WTC11 (cell line): Measurements from ENCODE around the gene RAB22A. TPM values are rescaled to one million over a fixed set of nuclear protein-coding genes. Genes with fewer than 3 reads are reported as not detected.

Source experiments
- ATAC-seq: fragments of 200-7000 bp; cut with Tn5 transposase; 2 replicates; pipeline ENCODE4 v1.10.0; 2021; ENCODE audit warnings: mild to moderate bottlenecking, moderate library complexity
- CTCF ChIA-PET: fragments of 300-600 bp; sonication (Branson Sonifier 250); formaldehyde crosslinking; loops from one replicate; lab custom pipeline; 2021; ENCODE audit warnings: antibody characterized with exemption; lab: Charles Lee
- POLR2A ChIA-PET: fragments of 350-600 bp; sonication (Branson Sonifier 250); formaldehyde crosslinking; loops from one replicate; lab custom pipeline; 2021; ENCODE audit warnings: antibody characterized with exemption; lab: Charles Lee
- DNase-seq: peaks from one replicate; pipeline ENCODE4 v3.0.0; 2021; ENCODE audit warnings: low spot score
- H3K27ac Mint-ChIP-seq: 2 replicates; pipeline ENCODE4 v1.8.0; 2021; ENCODE audit warnings: mixed read lengths
- H3K27me3 Mint-ChIP-seq: 2 replicates; pipeline ENCODE4 v1.8.0; 2021; ENCODE audit warnings: low read depth, mild to moderate bottlenecking, moderate library complexity, mixed read lengths
- H3K36me3 Mint-ChIP-seq: 2 replicates; pipeline ENCODE4 v1.8.0; 2021; ENCODE audit warnings: mixed read lengths
- H3K4me1 Mint-ChIP-seq: 2 replicates; pipeline ENCODE4 v1.8.0; 2022; ENCODE audit warnings: mixed read lengths
- H3K4me3 Mint-ChIP-seq: 2 replicates; pipeline ENCODE4 v1.8.0; 2021; ENCODE audit warnings: mild to moderate bottlenecking, moderate library complexity, mixed read lengths
- H3K9me3 Mint-ChIP-seq: 2 replicates; pipeline ENCODE4 v1.8.0; 2021; ENCODE audit warnings: mixed read lengths
- ATF1 ChIP-seq: sonication (generic); formaldehyde crosslinking; IDR thresholded peaks from 2 replicates; pipeline ENCODE4 v1.8.1; 2023; ENCODE audit warnings: mild to moderate bottlenecking, moderate library complexity, missing genetic modification reagents
- CREM ChIP-seq: sonication (generic); formaldehyde crosslinking; IDR thresholded peaks from 2 replicates; pipeline ENCODE4 v1.8.1; 2022; ENCODE audit warnings: mild to moderate bottlenecking, missing genetic modification reagents, moderate library complexity
- ELF4 ChIP-seq: sonication (generic); formaldehyde crosslinking; IDR thresholded peaks from 2 replicates; pipeline ENCODE4 v1.8.1; 2022; ENCODE audit warnings: low read depth, mild to moderate bottlenecking, moderate library complexity, missing genetic modification reagents
- FOXK1 ChIP-seq: sonication (generic); formaldehyde crosslinking; IDR thresholded peaks from 2 replicates; pipeline ENCODE4 v1.8.0; 2022; ENCODE audit warnings: mild to moderate bottlenecking, moderate library complexity, missing genetic modification reagents
- FOXP1 ChIP-seq: sonication (generic); formaldehyde crosslinking; IDR thresholded peaks from 2 replicates; pipeline ENCODE4 v1.8.0; 2022; ENCODE audit warnings: missing genetic modification reagents, mild to moderate bottlenecking, moderate library complexity, borderline replicate concordance
- SMAD3 ChIP-seq: sonication (generic); formaldehyde crosslinking; IDR thresholded peaks from 2 replicates; pipeline ENCODE4 v1.8.0; 2022; ENCODE audit warnings: missing genetic modification reagents, mild to moderate bottlenecking, borderline replicate concordance
- SOX15 ChIP-seq: fragments of 250-450 bp; sonication (Bioruptor Pico); IDR thresholded peaks from 2 replicates; pipeline ENCODE4 v1.9.0; 2021; ENCODE audit warnings: mild to moderate bottlenecking
- TEAD1 ChIP-seq: sonication (generic); formaldehyde crosslinking; IDR thresholded peaks from 2 replicates; pipeline ENCODE4 v1.8.0; 2022; ENCODE audit warnings: mild to moderate bottlenecking, missing genetic modification reagents
- ZNF138 ChIP-seq: sonication (generic); formaldehyde crosslinking; conservative IDR thresholded peaks from 2 replicates; pipeline ENCODE4 v1.8.1; 2022; ENCODE audit warnings: mild to moderate bottlenecking, moderate library complexity, missing genetic modification reagents
- ZNF416 ChIP-seq: fragments of 250-450 bp; sonication (Bioruptor Pico); IDR thresholded peaks from 2 replicates; pipeline ENCODE4 v1.9.0; 2021; ENCODE audit warnings: mild to moderate bottlenecking, inconsistent platforms
- ZNF532 ChIP-seq: fragments of 250-450 bp; sonication (Bioruptor Pico); IDR thresholded peaks from 2 replicates; pipeline ENCODE4 v1.9.0; 2021; ENCODE audit warnings: mild to moderate bottlenecking, borderline replicate concordance
- total RNA-seq: library from RNA; stranded (reverse); gene quantifications from 3 replicates; pipeline ENCODE4 v1.2.3, GENCODE V29; 2021
- TF ChIP-seq, protein P1 (sequence below): fragments of 250-450 bp; sonication (Bioruptor Pico); IDR thresholded peaks from 2 replicates; pipeline ENCODE4 v1.9.0; 2021; ENCODE audit warnings: mild to moderate bottlenecking

RAB22A gene
- total RNA-seq, 1 experiment from 2014 or later, result 6.0 TPM

- Mint-ChIP-seq H3K36me3 (peaks cover 36% of the 10 kb centered on the region), H3K27ac (peak overlapping the region; percentile 94), H3K9me3 (peaks cover 7% of the 10 kb centered on the region), H3K4me3 (peak overlapping the region; percentile 33; the same call in 1 of the 2 replicates), H3K4me1 (peaks cover 39% of the 10 kb centered on the region), H3K27me3 (peaks cover 7% of the 10 kb centered on the region; the same call in 1 of the 2 replicates)
- ChIA-PET CTCF (no interaction called here), POLR2A (no interaction called here)
- ATAC-seq (no peak), DNase-seq (no peak)
- TF ChIP-seq SOX15 (CRISPR knock-in tag) (no peak), CREM (CRISPR knock-in tag) (no peak), FOXP1 (no peak), SMAD3 (CRISPR knock-in tag) (no peak), ZNF532 (CRISPR knock-in tag) (no peak), ELF4 (CRISPR knock-in tag) (no peak), TEAD1 (CRISPR knock-in tag) (no peak), ATF1 (no peak), ZNF138 (CRISPR knock-in tag) (no peak), FOXK1 (no peak), ZNF416 (CRISPR knock-in tag) (no peak)
- TF ChIP-seq, protein P1, sequence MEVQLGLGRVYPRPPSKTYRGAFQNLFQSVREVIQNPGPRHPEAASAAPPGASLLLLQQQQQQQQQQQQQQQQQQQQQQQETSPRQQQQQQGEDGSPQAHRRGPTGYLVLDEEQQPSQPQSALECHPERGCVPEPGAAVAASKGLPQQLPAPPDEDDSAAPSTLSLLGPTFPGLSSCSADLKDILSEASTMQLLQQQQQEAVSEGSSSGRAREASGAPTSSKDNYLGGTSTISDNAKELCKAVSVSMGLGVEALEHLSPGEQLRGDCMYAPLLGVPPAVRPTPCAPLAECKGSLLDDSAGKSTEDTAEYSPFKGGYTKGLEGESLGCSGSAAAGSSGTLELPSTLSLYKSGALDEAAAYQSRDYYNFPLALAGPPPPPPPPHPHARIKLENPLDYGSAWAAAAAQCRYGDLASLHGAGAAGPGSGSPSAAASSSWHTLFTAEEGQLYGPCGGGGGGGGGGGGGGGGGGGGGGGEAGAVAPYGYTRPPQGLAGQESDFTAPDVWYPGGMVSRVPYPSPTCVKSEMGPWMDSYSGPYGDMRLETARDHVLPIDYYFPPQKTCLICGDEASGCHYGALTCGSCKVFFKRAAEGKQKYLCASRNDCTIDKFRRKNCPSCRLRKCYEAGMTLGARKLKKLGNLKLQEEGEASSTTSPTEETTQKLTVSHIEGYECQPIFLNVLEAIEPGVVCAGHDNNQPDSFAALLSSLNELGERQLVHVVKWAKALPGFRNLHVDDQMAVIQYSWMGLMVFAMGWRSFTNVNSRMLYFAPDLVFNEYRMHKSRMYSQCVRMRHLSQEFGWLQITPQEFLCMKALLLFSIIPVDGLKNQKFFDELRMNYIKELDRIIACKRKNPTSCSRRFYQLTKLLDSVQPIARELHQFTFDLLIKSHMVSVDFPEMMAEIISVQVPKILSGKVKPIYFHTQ (CRISPR knock-in tag), result no peak
Measured at GRCh38 chr20:58416835-58417234, 107.3 kb downstream of the RAB22A start.

Other genes with a start within 250 kb of the RAB22A start
- gene ANKRD60, start 81.1 kb upstream of the RAB22A start, total RNA-seq, result not detected in 3 replicates
- gene VAPB, start 79.5 kb downstream of the RAB22A start, total RNA-seq, result 46.6 to 55.8 TPM (median 54.8 TPM) in 3 replicates
- 2.4 to 3.2 TPM (median 2.5 TPM) in 3 replicates for gene APCDD1L, start 205.7 kb downstream of the RAB22A start, total RNA-seq